ENCODE data around the gene FBXL22. TPM values are rescaled to one million over a fixed set of nuclear protein-coding genes. Genes with fewer than 3 reads are reported as not detected.

Gene FBXL22
- total and polyA plus RNA-seq, 2 of the 8 experiments (the other 6 are each of a cell fraction or from before 2014, with no cell fraction given): 0.09 to 0.47 TPM

DNA sequence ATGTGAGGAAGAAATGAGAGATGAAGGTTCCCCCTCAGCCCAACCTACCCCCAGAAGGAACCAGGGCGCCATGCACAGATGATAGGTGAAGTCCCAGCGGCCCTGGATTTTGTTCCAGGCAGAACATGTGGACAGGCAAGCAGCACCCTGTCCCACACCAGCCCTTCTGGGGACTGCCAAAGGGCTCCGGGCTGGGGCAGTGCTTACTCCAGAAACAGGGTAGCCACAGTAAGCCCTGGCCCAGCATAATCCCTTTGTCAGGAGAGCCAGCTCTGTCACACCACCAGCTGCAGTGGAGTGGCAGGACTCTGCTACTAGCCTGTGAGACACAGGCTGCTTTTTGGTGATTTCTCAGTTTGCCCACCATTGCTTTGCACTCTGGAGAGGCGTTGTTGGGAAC lies 6.3 kb downstream of the FBXL22 start:
- H3K4me3 ChIP-seq (ENCODE audit: extremely low read depth in 1 of 4, insufficient read depth in 2 of 4, low read depth in 3 of 4, low read length in 4 of 4): no peak overlapping the region
- peaks cover 0 to 30% (median 19%) of the 10 kb centered on the region in 4 experiments; a peak in 6 of 7 replicates for H3K27me3 ChIP-seq (replicated peaks in 1 of 4; ENCODE audit: control insufficient read depth in 3 of 4, extremely low read depth in 1 of 4, insufficient read depth in 3 of 4, low read length in 3 of 4)
- H3K79me2 ChIP-seq (ENCODE audit: control insufficient read depth in 1 of 2, insufficient read depth in 2 of 2, low read length in 2 of 2): no peaks in the 10 kb centered on the region
- H2BK12ac ChIP-seq (ENCODE audit: low read depth, low read length): no peak overlapping the region
- no peak overlapping the region for H3K4ac ChIP-seq (replicated peaks; ENCODE audit: insufficient read length, low read depth, low read length)
- H4K8ac ChIP-seq (ENCODE audit: extremely low read depth, insufficient read depth, low read length): no peak overlapping the region
- no peak overlapping the region for H4K5ac ChIP-seq (ENCODE audit: insufficient read length, low read depth, low read length)
- H2AK5ac ChIP-seq (ENCODE audit: low read depth, low read length): no peak overlapping the region
- H2BK20ac ChIP-seq (ENCODE audit: low read length): no peak overlapping the region
- POLR2A ChIA-PET (ENCODE audit: partially characterized antibody): no interaction called here
- no peak for FAIRE-seq
- H3K23me2 ChIP-seq (ENCODE audit: low read depth, low read length): peaks cover 13% of the 10 kb centered on the region
- H2AFZ ChIP-seq (ENCODE audit: low read length): no peak overlapping the region
- no peak overlapping the region for H4K91ac ChIP-seq (replicated peaks; ENCODE audit: insufficient read length, low read length)
- H2BK120ac ChIP-seq (replicated peaks; ENCODE audit: low read depth, low read length): no peak overlapping the region
- no peak overlapping the region for H3K4me2 ChIP-seq (ENCODE audit: insufficient read depth in 1 of 2, low read depth in 2 of 2, low read length in 2 of 2)
- peaks cover 0 to 5% of the 10 kb centered on the region in 2 experiments for H4K20me1 ChIP-seq (replicated peaks in 1 of 2; ENCODE audit: control insufficient read depth in 1 of 2, insufficient read depth in 2 of 2, low read length in 2 of 2)
- CTCF ChIA-PET (ENCODE audit: partially characterized antibody): interaction anchor here (1.0 to 3.2 kb wide), 4 partner anchors 8 to 149 kb away, joined by 3 to 12 read pairs (median 3); no protein-coding TSS in a partner anchor
- H3K27ac ChIP-seq (ENCODE audit: low read depth, low read length): no peak overlapping the region
- DNase-seq (ENCODE audit: low read depth in 1 of 2, low spot score in 2 of 2): no peak
- H2BK15ac ChIP-seq (ENCODE audit: low read length): no peak overlapping the region
- no peak overlapping the region for H3K23ac ChIP-seq (ENCODE audit: insufficient read length)
- H3K18ac ChIP-seq (ENCODE audit: extremely low read depth, low read length): no peak overlapping the region
- H3K36me3 ChIP-seq (ENCODE audit: control insufficient read depth in 2 of 4, insufficient read depth in 4 of 4, low read length in 3 of 4): peaks cover 0 to 6% (median 3%) of the 10 kb centered on the region in 4 experiments; a peak in 5 of 8 replicates
- WGBS, 2 experiments (ENCODE audit: extremely low coverage in 1 of 2, insufficient coverage in 1 of 2, insufficient read length in 1 of 2, insufficient replicate concordance in 2 of 2, low coverage in 1 of 2, low lambda C conversion rate in 2 of 2, missing lambda C conversion rate in 1 of 2): 91% methylated on average over 4 of the region's 4 CpGs; no CpG with 5 or more reads in 1 of the 2 experiments
- H3K9me3 ChIP-seq (ENCODE audit: insufficient read depth in 2 of 2, low read depth in 1 of 2, low read length in 1 of 2): no peaks in the 10 kb centered on the region
- no peak overlapping the region for H3K14ac ChIP-seq (ENCODE audit: insufficient read length)
- no peak overlapping the region for H3K9ac ChIP-seq (replicated peaks in 1 of 4; ENCODE audit: extremely low read depth in 1 of 4, low read depth in 3 of 4, low read length in 3 of 4)
- H3K56ac ChIP-seq (replicated peaks; ENCODE audit: insufficient read length, low read depth, low read length): no peak overlapping the region
- peaks cover 0 to 14% (median 7%) of the 10 kb centered on the region in 4 experiments; a peak in 5 of 7 replicates for H3K4me1 ChIP-seq (replicated peaks in 1 of 4; ENCODE audit: control insufficient read depth in 3 of 4, insufficient read depth in 4 of 4, low read length in 3 of 4)
- H2BK5ac ChIP-seq (ENCODE audit: low read depth, low read length): no peak overlapping the region
- no peaks in the 10 kb centered on the region for H3K79me1 ChIP-seq (ENCODE audit: low read depth, low read length)
- TF ChIP-seq FOSL1 (IDR thresholded peaks at IDR 0.05; ENCODE audit: insufficient read depth, low read depth, low read length): no peak
- TF ChIP-seq RNF2 (IDR thresholded peaks at IDR 0.05; ENCODE audit: borderline replicate concordance, low read depth, low read length, missing control alignments, poor library complexity, severe bottlenecking): no peak
- TF ChIP-seq NANOG (IDR thresholded peaks at IDR 0.05; ENCODE audit: insufficient read depth, low read depth, low read length, poor library complexity, severe bottlenecking): no peak
- TF ChIP-seq TEAD4 (IDR thresholded peaks at IDR 0.05; ENCODE audit: low read depth, low read length): no peak
- no peak for TF ChIP-seq GABPA (IDR thresholded peaks at IDR 0.05; ENCODE audit: borderline replicate concordance, insufficient read depth, low read length)
- no peak for TF ChIP-seq NRF1 (IDR thresholded peaks at IDR 0.05; ENCODE audit: low read depth, low read length)
- no peak for TF ChIP-seq POU5F1 (IDR thresholded peaks at IDR 0.05; ENCODE audit: low read depth, low read length)

Measured in H1 (cell line).